Nephron progenitor cell (in vitro differentiated cells): ENCODE measurements around the gene AMDHD1.

Experiments used
- DNase-seq: peaks from one replicate; pipeline ENCODE4 v3.0.0; 2021
- H3K27ac Mint-ChIP-seq: 2 replicates; pipeline ENCODE4 v1.8.0; 2021; ENCODE audit warnings: mild to moderate bottlenecking, moderate library complexity, mixed read lengths
- H3K27me3 Mint-ChIP-seq: 2 replicates; pipeline ENCODE4 v1.8.0; 2021; ENCODE audit warnings: mild to moderate bottlenecking, low read depth, mixed read lengths; ENCODE audit not compliant: poor library complexity
- H3K36me3 Mint-ChIP-seq: 2 replicates; pipeline ENCODE4 v1.8.0; 2021; ENCODE audit warnings: low read depth, mixed read lengths
- H3K4me1 Mint-ChIP-seq: 2 replicates; pipeline ENCODE4 v1.8.0; 2021; ENCODE audit warnings: mixed read lengths
- H3K4me3 Mint-ChIP-seq: 2 replicates; pipeline ENCODE4 v1.8.0; 2021; ENCODE audit warnings: mild to moderate bottlenecking, moderate library complexity, mixed read lengths
- H3K9me3 Mint-ChIP-seq: 2 replicates; pipeline ENCODE4 v1.8.0; 2021; ENCODE audit warnings: mild to moderate bottlenecking, moderate library complexity, mixed read lengths
- TF ChIP-seq, protein P1 (sequence below): fragments of 200-600 bp; sonication (generic); IDR thresholded peaks from 2 replicates; pipeline ENCODE4 v1.5.0; 2021; ENCODE audit warnings: antibody characterized with exemption

Gene AMDHD1

DNA sequence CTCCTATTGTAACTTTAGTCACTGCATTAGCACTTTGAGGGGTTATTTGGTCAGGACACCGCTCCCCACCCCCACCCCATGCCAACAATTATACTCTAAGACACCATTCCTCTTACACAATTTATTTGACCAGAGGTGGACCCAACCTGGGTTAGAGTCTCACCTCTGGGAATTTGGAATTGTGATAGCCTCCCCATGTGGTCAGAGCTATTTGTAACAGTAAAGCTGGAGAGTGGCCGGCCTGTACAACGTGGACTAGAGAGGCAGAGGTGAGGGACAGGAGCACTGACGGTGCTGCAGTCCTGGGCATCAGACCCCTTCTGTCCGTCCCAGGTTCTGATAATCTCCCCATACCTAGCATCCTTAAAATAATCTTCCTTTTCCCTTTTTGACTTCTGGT, 56.4 kb downstream of the AMDHD1 start:
- no peak overlapping the region for H3K27ac Mint-ChIP-seq
- H3K27me3 Mint-ChIP-seq, result peaks cover 2% of the 10 kb centered on the region
- TF ChIP-seq, protein P1, sequence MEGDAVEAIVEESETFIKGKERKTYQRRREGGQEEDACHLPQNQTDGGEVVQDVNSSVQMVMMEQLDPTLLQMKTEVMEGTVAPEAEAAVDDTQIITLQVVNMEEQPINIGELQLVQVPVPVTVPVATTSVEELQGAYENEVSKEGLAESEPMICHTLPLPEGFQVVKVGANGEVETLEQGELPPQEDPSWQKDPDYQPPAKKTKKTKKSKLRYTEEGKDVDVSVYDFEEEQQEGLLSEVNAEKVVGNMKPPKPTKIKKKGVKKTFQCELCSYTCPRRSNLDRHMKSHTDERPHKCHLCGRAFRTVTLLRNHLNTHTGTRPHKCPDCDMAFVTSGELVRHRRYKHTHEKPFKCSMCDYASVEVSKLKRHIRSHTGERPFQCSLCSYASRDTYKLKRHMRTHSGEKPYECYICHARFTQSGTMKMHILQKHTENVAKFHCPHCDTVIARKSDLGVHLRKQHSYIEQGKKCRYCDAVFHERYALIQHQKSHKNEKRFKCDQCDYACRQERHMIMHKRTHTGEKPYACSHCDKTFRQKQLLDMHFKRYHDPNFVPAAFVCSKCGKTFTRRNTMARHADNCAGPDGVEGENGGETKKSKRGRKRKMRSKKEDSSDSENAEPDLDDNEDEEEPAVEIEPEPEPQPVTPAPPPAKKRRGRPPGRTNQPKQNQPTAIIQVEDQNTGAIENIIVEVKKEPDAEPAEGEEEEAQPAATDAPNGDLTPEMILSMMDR, result no peak
- H3K36me3 Mint-ChIP-seq, result peaks cover 19% of the 10 kb centered on the region
- no peaks in the 10 kb centered on the region for H3K9me3 Mint-ChIP-seq
- H3K4me1 Mint-ChIP-seq, result peaks cover 11% of the 10 kb centered on the region
- H3K4me3 Mint-ChIP-seq, result no peak overlapping the region
- DNase-seq, result no peak

DNA sequence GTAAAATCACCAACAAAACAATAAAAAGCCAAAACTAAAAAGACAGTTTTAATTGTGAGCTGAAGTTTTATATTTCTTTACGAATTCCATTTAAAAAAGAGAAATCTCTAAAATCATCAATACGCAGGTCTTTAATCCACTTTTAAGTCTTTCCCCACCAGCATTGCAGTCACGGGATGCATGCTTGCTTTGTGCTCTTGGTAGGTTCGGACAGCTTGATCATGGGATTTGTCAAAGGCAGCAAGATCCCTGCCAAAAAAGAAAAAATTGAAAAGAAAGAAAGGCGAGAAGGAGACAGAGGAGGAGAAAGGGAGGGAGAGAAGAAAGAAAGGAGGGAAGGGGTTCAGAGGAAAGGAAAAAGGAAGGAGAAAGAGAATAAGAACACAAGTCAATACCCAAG, 57.7 kb downstream of the AMDHD1 start:
- no peak overlapping the region for H3K27ac Mint-ChIP-seq
- no peak overlapping the region for H3K4me3 Mint-ChIP-seq
- DNase-seq, result no peak

DNA sequence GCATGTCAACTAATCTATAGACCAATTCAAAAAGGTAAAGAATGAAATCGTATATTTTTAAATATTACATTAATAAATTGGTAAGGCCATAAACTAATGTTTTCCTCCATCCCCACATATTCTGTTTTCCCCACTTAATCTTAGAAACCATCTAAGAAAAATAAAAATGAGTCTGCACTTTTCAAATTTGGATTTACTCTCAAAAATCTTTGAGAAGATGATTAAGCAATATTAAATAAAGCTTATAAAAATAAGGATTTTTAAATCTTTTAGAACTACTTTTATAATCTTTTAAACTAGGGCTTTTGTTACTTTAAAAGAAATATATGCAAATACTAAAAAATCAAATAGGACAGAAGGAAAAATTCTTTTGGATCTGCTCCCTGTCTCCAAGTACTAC, 63.6 kb downstream of the AMDHD1 start:
- Mint-ChIP-seq H3K27ac (no peak overlapping the region), H3K27me3 (no peaks in the 10 kb centered on the region), H3K9me3 (no peaks in the 10 kb centered on the region), H3K4me3 (no peak overlapping the region), H3K4me1 (no peaks in the 10 kb centered on the region), H3K36me3 (peaks cover 55% of the 10 kb centered on the region)
- TF ChIP-seq, protein P1, result no peak
- no peak for DNase-seq

More for the DNA sequence above, 57.7 kb downstream of the AMDHD1 start:
- peaks cover 2% of the 10 kb centered on the region for H3K27me3 Mint-ChIP-seq
- peaks cover 31% of the 10 kb centered on the region for H3K36me3 Mint-ChIP-seq
- peaks cover 11% of the 10 kb centered on the region for H3K4me1 Mint-ChIP-seq
- TF ChIP-seq, protein P1, result no peak
- H3K9me3 Mint-ChIP-seq, result no peaks in the 10 kb centered on the region

DNA sequence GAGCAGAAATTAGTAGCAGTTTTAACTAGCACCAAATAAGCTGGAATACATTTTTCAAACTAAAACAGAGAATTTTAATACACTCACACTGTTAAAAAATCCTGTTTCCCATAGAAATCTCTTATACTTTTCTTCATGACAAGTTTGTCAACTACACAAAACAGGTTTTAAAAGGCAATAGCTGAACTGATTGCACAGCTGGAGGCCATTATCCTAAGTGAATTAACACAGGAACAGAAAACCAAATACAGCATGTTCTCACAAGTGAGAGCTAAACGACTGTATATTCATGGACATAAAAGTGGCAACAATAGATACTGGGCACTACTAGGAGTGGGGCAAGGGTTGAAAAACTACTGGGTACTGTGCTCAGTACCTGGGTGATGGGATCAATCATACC, 64.6 kb downstream of the AMDHD1 start:
- Mint-ChIP-seq H3K36me3 (peaks cover 60% of the 10 kb centered on the region), H3K9me3 (no peaks in the 10 kb centered on the region), H3K27me3 (no peaks in the 10 kb centered on the region), H3K4me1 (no peaks in the 10 kb centered on the region), H3K4me3 (no peak overlapping the region), H3K27ac (no peak overlapping the region)
- TF ChIP-seq, protein P1, result no peak
- DNase-seq, result no peak

DNA sequence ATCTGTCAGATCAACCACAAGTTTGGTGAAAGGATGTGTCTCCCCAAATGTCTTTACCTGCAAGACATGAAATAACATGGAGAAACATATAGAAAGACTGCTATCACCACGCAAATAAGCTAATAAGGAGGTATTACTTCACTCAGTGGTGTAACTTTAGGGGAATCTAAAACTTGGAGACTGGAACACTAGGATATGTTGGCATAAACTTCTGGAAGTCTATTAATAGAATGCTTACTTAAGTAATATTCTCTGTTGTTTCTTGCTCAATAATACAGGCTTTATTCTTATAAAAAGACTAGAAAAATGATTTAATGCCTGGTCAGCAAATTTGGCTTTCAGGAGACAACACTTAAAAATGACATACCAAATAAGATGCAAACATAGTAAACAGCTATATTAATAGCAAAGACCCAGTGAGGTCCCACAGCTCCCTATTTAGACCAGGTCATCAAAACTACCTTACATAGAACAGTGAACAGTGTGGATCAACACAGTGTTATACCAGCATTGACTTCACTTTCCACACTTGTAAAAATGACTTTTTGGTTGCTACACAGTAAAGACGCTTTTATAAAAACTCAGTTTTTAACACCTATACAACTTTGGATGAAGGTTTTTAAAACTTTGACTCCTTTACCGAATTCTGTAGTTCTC, 71.9 kb downstream of the AMDHD1 start:
- Mint-ChIP-seq H3K4me1 (no peaks in the 10 kb centered on the region), H3K36me3 (peaks cover 69% of the 10 kb centered on the region), H3K27ac (no peak overlapping the region), H3K4me3 (no peak overlapping the region), H3K27me3 (no peaks in the 10 kb centered on the region), H3K9me3 (no peaks in the 10 kb centered on the region)
- TF ChIP-seq, protein P1, result no peak
- no peak for DNase-seq

DNA sequence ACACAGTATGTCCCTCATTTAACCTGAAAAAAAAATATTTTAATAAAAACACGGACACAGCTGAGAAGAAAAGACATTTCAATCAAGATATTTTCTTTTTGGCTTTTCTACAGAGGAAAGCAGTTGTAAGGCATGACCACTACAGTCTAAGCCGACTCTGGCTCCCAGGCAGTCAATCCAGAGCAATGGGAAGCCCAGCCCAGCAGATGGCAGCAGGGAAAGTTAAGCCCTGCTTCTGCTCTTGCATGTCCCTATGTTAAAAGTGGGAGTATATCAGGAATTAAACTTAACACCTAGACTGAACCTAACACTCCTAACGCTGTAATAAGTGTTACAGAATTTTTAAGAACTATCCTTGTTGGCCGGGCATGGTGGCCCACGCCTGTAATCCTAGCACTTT, 72.5 kb downstream of the AMDHD1 start:
- no peaks in the 10 kb centered on the region for H3K27me3 Mint-ChIP-seq
- no peaks in the 10 kb centered on the region for H3K9me3 Mint-ChIP-seq
- no peaks in the 10 kb centered on the region for H3K4me1 Mint-ChIP-seq
- no peak overlapping the region for H3K4me3 Mint-ChIP-seq
- peak; percentile 29 for DNase-seq
- TF ChIP-seq, protein P1, result peak; percentile 33
- H3K36me3 Mint-ChIP-seq, result peaks cover 68% of the 10 kb centered on the region
- no peak overlapping the region for H3K27ac Mint-ChIP-seq
